DOHH2 (cell line): ENCODE results near the gene MARCHF3.
"Not testable (repeated sequence)": the region's sequence is repeated elsewhere in the genome, so short reads cannot be mapped to it uniquely, and the experiment has no call there.

Experiments used
- CTCF ChIP-seq: fragments of 200-600 bp; sonication (generic); IDR thresholded peaks from one replicate; pipeline ENCODE4 v1.5.1; 2014; ENCODE audit warnings: antibody characterized with exemption, mild to moderate bottlenecking, low read depth, low read length; ENCODE audit not compliant: poor library complexity, severe bottlenecking
- EZH2phosphoT487 ChIP-seq: fragments of 200-600 bp; sonication (generic); IDR thresholded peaks from 2 replicates; pipeline ENCODE4 v1.6.1; 2017; ENCODE audit warnings: borderline replicate concordance, mild to moderate bottlenecking, antibody characterized with exemption, low read length, moderate library complexity, mixed read lengths

- TF ChIP-seq CTCF, EZH2phosphoT487: not testable (repeated sequence)
Observed at GRCh38 chr5:126904407-126904806, 126.0 kb downstream of the MARCHF3 start.
